GM12872 (cell line): ENCODE data around the gene CMIP.

Experiments used
- TF ChIP-seq, protein P1 (sequence below): IDR thresholded peaks from 3 replicates; pipeline ENCODE4 v1.5.1; 2011; ENCODE audit warnings: low read depth, mild to moderate bottlenecking, low read length, moderate library complexity; ENCODE audit not compliant: insufficient read depth

CMIP gene

DNA sequence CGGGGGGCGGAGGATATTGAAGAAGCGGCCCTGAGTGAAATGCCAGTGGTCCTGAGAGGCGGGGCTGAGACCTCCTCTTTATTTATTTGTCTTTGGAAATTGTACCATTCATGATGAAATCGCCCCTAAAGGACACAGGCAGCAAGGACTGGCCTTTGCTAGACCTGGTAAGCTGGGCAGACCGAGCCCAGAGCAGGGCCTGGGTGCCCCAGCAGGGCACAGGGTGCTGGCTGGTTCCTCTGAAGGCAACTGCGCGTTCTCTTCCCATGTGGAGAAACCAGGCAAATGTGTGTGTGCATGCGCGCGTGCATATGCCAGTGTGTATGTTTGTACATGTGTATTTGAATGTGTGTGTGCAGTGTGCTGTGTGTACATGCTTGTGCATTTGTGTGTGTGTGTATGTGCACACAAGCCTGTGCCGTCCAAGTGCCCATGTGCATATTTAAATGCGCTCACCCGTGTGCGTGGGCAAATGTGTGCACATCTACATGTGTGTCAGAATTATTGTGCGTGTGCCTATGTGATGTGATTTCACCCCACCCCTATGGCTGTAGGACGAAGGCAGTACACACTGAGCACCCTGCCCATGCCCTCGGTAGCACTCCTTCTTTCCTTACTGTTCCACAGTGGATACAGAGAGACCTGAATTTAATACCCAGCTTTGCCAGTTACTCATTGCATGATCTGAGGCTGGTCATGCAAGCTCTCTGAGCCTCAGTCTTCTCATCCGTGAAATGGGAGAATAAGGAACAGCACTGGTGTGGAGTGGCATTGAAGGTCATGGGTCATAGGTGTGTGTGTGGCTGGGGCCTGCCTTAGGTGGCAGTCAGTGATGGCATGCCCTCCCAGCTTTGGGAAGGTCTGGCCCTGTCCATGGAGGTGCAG is 105.2 kb downstream of the CMIP start:
- TF ChIP-seq, protein P1, sequence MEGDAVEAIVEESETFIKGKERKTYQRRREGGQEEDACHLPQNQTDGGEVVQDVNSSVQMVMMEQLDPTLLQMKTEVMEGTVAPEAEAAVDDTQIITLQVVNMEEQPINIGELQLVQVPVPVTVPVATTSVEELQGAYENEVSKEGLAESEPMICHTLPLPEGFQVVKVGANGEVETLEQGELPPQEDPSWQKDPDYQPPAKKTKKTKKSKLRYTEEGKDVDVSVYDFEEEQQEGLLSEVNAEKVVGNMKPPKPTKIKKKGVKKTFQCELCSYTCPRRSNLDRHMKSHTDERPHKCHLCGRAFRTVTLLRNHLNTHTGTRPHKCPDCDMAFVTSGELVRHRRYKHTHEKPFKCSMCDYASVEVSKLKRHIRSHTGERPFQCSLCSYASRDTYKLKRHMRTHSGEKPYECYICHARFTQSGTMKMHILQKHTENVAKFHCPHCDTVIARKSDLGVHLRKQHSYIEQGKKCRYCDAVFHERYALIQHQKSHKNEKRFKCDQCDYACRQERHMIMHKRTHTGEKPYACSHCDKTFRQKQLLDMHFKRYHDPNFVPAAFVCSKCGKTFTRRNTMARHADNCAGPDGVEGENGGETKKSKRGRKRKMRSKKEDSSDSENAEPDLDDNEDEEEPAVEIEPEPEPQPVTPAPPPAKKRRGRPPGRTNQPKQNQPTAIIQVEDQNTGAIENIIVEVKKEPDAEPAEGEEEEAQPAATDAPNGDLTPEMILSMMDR = no peak

DNA sequence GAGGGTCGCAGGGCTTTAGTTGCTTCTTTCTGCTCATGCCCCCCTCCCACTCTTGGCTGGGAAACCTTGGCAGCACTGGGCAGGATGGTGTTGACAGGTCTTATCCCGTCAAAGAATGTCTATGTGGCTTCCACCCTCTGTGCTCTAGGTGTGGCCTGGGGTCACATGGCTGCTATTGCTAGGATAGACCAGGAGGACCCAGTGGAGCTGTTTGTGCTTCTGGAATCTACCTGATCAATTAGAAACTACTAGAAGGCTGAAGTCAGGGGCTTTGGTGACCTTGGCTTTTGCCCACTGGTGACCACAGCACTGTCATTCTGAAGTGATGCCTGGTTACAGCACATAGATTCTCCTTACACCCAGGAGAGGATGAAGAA is 105.8 kb downstream of the CMIP start:
- TF ChIP-seq, protein P1 = no peak

DNA sequence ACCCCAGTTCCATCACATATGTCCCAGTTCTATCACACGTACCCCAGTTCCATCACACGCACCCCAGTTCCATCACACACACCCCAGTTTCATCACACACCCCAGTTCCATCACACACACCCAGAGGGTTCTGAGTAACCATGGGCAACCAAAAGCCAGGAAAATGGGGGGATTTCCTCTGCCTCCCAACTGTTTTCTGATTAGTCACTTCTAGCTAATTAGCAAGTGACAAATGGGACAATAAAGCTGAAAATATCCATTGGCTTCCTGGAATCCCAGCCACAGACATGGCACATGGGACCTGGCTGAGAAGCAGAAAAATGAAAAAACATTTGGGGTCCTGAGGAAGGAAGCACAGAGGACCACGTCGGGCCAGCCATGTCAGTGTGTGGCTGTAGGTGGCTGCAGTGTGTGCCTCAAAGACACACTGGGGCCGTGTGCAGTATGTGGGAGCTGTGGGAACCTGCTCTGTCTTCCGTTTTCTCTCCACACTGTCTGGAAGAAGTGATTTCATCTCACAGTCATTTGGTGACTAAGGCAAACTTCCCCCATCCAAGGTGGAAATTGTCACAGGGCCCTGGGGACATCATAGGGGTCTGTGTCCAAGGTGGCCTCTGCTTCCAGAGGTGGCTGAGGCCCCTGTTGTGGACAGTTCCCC is 106.7 kb downstream of the CMIP start:
- TF ChIP-seq, protein P1 = no peak

DNA sequence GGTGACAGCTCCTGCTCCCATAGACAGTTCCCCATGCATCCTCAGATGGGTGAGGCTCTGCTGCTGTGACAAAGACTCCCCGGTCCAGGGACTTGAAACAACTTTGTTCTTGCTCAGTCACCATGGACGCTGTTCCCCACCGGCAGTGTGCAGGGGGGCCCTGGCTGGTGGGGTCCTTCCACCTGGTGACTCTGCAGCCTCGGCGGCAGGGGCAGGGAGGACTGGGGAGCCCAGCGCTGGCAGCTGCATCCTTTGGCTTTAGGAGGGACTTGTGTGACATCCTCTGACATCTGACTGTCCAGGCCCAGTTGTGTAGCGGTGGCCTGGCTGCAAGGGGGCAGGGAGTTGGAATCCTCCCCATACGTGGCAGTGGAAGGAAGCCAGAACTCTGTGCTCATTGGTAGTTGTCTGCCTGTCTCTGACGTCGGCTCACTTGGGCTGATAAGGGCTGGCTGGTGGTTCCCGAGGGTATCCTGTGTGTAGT is 107.3 kb downstream of the CMIP start:
- TF ChIP-seq, protein P1 = no peak

DNA sequence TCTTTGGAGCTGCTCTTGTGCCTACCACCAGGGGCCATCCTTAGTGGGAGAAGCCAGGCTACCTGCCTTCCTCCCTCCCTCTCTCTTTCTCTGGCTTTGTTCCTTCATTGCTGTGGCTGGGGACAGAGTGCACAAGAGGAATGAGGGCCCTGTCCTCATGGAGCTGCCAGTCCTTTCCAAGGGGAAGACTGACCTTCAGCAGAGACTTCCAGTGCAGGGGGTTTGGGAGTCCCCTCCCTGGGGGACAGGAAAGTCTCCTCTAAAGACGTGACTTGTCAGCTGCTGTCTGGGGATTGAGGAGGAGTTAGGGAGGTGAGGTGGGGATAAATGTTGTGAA is 108.1 kb downstream of the CMIP start:
- TF ChIP-seq, protein P1 = no peak

DNA sequence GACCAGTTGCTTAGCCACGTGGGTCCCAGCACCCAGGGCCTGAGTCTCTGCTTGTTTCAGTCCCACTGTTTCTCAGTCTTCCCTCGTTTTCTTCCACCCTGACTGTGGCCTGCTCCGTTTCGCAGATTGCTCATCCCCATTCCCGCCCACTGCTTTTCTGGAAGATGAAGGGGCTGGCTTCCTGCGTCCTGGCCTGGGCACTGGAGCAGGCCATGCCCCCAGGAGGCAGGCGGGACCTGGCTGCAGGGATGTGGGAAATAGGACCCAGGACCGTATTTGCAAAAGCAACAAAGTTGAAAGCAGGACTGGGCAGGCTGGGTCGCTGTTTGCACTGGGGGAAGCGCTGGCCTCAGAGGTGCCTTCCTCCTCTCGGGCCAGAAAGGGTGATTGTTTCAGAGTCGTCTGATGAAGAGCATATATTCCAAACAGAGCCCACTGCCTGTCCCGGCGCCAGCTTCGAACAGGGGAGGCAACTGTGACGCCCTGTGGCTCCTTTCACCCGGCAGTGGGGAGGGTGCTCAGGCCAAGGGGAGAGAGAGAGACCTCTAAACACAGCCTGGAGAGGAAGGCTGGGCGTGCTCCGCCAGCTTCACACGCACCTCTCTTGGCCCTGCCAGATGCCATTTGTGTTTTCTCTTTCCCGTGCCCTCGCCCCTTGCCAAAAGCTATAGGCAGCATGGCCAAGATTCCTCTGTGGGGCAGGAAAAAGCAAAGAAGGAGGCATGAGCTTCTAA is 108.6 kb downstream of the CMIP start:
- TF ChIP-seq, protein P1 = no peak
